Neutrophil (primary cell): ENCODE data around the gene PDP2.

Experiments used
- H3K27ac ChIP-seq: fragments of 200-600 bp; sonication (generic); 2 replicates; pipeline ENCODE4 v1.5.1; 2016; ENCODE audit warnings: mild to moderate bottlenecking, moderate library complexity
- H3K27me3 ChIP-seq: fragments of 200-600 bp; sonication (generic); 2 replicates; pipeline ENCODE4 v1.6.0; 2016; ENCODE audit warnings: mild to moderate bottlenecking
- H3K36me3 ChIP-seq: fragments of 200-600 bp; sonication (generic); 2 replicates; pipeline ENCODE4 v1.5.1; 2017
- H3K4me1 ChIP-seq, 2 experiments: fragments of 200-600 bp in 1 of 2; sonication (generic) in 1 of 2; 1 replicate in 1 of 2; 2 replicates in 1 of 2; pipeline versions ENCODE4 v1.5.1 to v1.6.1; 2013 to 2016; ENCODE audit warnings: low read depth in 1 of 2, low read length in 1 of 2, mild to moderate bottlenecking in 1 of 2, moderate library complexity in 1 of 2; ENCODE audit not compliant: control insufficient read depth in 1 of 2, insufficient read depth in 1 of 2
- H3K4me3 ChIP-seq, 2 experiments: fragments of 200-600 bp in 1 of 2; sonication (generic) in 1 of 2; 1 replicate in 1 of 2; 2 replicates in 1 of 2; pipeline ENCODE4 v1.5.1; 2013 to 2016; ENCODE audit warnings: low read depth in 1 of 2, low read length in 1 of 2, mild to moderate bottlenecking in 1 of 2, moderate library complexity in 1 of 2
- H3K9me3 ChIP-seq: fragments of 200-600 bp; sonication (generic); 2 replicates; pipeline ENCODE4 v1.5.1; 2016
- TF ChIP-seq, protein P1 (sequence below): fragments of 200-600 bp; sonication (generic); IDR thresholded peaks from 2 replicates; pipeline ENCODE4 v1.5.1; 2016; ENCODE audit warnings: antibody characterized with exemption

PDP2 gene

DNA sequence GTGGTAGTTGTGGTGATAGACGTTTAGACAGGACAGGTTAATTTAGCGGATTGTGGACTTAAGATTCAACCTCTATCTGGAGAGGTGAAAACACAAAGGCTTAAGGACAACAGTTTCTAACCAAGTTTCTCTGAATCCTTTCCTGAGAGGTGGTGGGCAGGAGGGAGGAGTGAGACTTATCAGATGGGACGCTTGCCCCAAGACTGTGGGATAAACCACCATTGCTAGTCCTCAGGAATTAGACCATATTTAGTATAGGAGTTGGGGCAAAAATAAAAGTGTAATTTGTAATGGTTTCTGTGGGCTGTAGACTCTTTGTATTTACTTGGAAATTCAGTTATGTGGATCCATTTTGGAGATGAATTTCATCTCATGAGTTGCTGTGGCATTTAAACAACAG is 6.6 kb downstream of the PDP2 start:
- H3K4me3 ChIP-seq = no peak overlapping the region
- H3K36me3 ChIP-seq = peaks cover 11% of the 10 kb centered on the region
- no peaks in the 10 kb centered on the region for H3K9me3 ChIP-seq
- no peak overlapping the region for H3K27ac ChIP-seq
- H3K4me1 ChIP-seq = no peaks in the 10 kb centered on the region
- TF ChIP-seq, protein P1, sequence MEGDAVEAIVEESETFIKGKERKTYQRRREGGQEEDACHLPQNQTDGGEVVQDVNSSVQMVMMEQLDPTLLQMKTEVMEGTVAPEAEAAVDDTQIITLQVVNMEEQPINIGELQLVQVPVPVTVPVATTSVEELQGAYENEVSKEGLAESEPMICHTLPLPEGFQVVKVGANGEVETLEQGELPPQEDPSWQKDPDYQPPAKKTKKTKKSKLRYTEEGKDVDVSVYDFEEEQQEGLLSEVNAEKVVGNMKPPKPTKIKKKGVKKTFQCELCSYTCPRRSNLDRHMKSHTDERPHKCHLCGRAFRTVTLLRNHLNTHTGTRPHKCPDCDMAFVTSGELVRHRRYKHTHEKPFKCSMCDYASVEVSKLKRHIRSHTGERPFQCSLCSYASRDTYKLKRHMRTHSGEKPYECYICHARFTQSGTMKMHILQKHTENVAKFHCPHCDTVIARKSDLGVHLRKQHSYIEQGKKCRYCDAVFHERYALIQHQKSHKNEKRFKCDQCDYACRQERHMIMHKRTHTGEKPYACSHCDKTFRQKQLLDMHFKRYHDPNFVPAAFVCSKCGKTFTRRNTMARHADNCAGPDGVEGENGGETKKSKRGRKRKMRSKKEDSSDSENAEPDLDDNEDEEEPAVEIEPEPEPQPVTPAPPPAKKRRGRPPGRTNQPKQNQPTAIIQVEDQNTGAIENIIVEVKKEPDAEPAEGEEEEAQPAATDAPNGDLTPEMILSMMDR = no peak
- peaks cover under 1% of the 10 kb centered on the region for H3K27me3 ChIP-seq

DNA sequence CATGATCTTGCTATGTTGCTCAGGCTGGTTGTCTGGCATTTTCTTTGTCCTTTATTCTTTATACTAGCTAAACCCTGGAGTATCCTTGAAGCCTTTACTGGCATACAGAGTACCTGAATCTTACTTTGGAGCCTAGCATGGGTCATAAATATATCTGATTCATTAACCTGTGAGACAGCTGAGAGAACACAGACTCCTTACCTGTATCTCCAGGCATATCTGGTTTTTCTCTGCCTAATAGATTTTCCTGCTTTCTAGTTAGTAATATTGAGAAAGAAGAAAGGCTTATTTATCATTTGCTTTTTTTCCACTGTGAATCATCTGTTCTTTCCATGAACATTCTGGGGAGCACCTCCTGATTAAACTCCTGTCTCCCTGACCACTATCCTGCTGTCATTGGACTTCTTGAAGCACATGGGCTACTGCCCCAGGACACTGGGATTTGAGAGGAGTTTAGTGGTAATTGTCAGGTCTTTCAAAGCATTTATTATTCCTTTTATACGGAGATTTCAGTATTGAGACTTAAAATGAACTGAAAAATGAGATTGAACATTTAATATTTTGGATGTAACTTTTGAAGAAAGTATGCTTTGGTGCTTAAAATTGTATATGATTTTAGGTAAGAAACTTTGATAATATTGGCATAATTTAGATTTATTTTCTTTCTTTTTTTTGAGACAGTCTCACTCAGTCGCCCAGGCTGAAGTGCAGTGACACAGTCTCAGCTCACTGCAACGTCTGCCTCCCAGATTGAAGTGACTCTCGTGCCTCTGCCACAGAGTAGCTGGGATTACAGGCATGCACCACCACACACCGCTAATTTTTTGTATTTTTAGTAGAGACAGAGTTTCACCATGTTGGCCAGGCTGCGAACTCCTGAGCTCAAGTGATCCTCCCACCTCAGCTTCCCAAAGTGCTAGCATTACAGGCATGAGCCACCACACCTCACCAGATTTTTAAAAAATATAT is 8.6 kb downstream of the PDP2 start:
- TF ChIP-seq, protein P1 = no peak
- no peaks in the 10 kb centered on the region for H3K9me3 ChIP-seq
- H3K27me3 ChIP-seq = no peaks in the 10 kb centered on the region
- H3K4me3 ChIP-seq = no peak overlapping the region
- no peak overlapping the region for H3K27ac ChIP-seq
- H3K36me3 ChIP-seq = peaks cover 11% of the 10 kb centered on the region
- no peaks in the 10 kb centered on the region for H3K4me1 ChIP-seq

DNA sequence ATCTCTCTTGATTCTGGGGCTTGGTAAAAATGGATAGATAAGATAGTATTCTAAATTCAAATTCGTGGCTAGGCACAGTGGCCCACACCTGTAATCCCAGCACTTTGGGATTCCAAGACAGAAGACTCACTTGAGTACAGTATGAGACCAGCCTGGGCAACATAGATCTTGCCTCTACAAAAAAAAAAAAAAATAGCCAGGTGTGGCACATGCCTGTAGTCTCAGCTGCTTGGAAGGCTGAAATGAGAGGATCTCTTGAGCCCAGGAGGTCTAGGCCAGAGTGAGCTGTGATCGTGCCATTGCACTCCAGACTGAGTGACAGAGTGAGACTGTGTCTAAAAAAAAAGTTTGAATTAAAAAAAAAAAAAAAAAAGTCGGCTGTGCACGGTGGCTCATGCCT is 9.3 kb downstream of the PDP2 start:
- no peak overlapping the region for H3K27ac ChIP-seq
- peaks cover 10% of the 10 kb centered on the region for H3K36me3 ChIP-seq
- no peaks in the 10 kb centered on the region for H3K9me3 ChIP-seq
- no peak overlapping the region for H3K4me3 ChIP-seq
- no peaks in the 10 kb centered on the region for H3K27me3 ChIP-seq
- TF ChIP-seq, protein P1 = no peak
- no peaks in the 10 kb centered on the region for H3K4me1 ChIP-seq

DNA sequence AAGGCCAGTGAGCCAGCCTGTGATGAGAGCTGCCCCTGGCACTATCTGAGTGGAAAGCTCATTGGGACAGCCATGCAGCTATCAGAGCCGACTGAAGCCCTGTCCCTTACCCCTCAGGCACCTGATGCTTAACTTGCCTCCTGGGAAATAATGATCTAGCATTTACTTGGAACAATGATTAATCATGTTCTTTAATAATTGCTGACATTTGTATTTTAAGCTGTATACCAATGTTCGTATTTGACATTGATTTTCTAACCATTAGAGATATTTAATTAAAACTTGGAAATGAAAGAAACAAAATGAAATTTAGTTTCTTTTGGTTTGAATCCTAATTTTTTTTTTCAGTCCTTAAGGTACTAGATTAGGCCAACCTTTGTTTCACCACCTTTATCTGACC is 10.5 kb downstream of the PDP2 start:
- Histone ChIP-seq H3K36me3 (no peaks in the 10 kb centered on the region), H3K4me3 (no peak overlapping the region), H3K27me3 (no peaks in the 10 kb centered on the region), H3K27ac (no peak overlapping the region), H3K4me1 (no peaks in the 10 kb centered on the region), H3K9me3 (no peaks in the 10 kb centered on the region)
- TF ChIP-seq, protein P1 = no peak

DNA sequence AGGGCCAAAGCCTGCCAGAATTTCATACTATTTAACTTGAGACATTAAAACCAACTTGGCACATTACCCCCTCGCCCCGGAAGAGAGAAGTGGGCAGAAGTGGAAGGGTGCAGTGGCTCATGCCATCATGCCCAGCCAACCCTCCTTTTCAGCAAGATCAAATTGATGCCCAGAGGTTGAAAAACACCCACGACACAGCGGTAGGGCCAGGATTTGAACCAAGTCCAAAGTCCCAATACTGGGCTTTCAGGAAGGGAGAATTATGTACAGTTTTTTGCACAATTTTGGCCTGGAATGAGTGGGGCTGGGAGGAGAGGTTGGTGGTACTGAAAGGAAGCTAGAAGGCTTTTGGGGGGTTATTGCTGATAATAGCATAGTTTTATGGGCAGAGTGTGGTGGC is 11.0 kb downstream of the PDP2 start:
- Histone ChIP-seq H3K9me3 (no peaks in the 10 kb centered on the region), H3K27ac (no peak overlapping the region), H3K27me3 (no peaks in the 10 kb centered on the region), H3K36me3 (no peaks in the 10 kb centered on the region), H3K4me1 (no peaks in the 10 kb centered on the region), H3K4me3 (no peak overlapping the region)
- TF ChIP-seq, protein P1 = no peak
